Gastrocnemius medialis (tissue), 4 donors: ENCODE data around the gene ZNF76. TPM values are rescaled to one million over a fixed set of nuclear protein-coding genes. Genes with fewer than 3 reads are reported as not detected.
A peak's percentile ranks its signal among the peaks of the same experiment; 100 is the strongest.

Experiments used
- ATAC-seq, 2 donors: fragments of 150-250 bp; one replicate each; pipeline ENCODE4 v1.9.1; 2016
- DNase-seq, 2 donors: peaks; one replicate each; pipeline ENCODE4 v3.0.0-alpha.2; 2019
- H3K27ac ChIP-seq, 4 donors: fragments of 200-600 bp; sonication (generic); 1 replicate in 1 of 4; 2 replicates in 3 of 4; pipeline ENCODE4 v1.5.1; 2016 to 2018; ENCODE audit warnings: mild to moderate bottlenecking in 2 of 4, moderate library complexity in 1 of 4
- H3K27me3 ChIP-seq, 3 donors: fragments of 200-600 bp; sonication (generic) in 2 of 3; 1 replicate in 1 of 3; 2 replicates in 2 of 3; pipeline versions ENCODE4 v1.5.1 to v1.6.0; 2016 to 2019; ENCODE audit warnings: mild to moderate bottlenecking in 1 of 3, moderate library complexity in 1 of 3
- H3K36me3 ChIP-seq, 2 donors: fragments of 200-600 bp; sonication (generic) in 1 of 2; one replicate each; pipeline ENCODE4 v1.5.1; 2017 to 2018
- H3K4me1 ChIP-seq, 2 donors: fragments of 200-600 bp; sonication (generic) in 1 of 2; one replicate each; pipeline ENCODE4 v1.5.1; 2016 to 2017; ENCODE audit warnings: mild to moderate bottlenecking in 2 of 2
- H3K4me3 ChIP-seq, 4 donors: fragments of 200-600 bp; sonication (generic) in 3 of 4; 1 replicate in 1 of 4; 2 replicates in 3 of 4; pipeline ENCODE4 v1.5.1; 2016 to 2019; ENCODE audit warnings: mild to moderate bottlenecking in 2 of 4
- H3K9me3 ChIP-seq, 3 donors: fragments of 200-600 bp; sonication (generic) in 2 of 3; 1 replicate in 1 of 3; 2 replicates in 2 of 3; pipeline ENCODE4 v1.5.1; 2016 to 2019
- CTCF ChIP-seq, 5 experiments: fragments of 450-650 bp in 3 of 5; fragments of 200-600 bp in 2 of 5; sonication (generic) in 2 of 5; IDR thresholded peaks in 4 of 5; conservative IDR thresholded peaks in 1 of 5; 1 replicate in 4 of 5; 2 replicates in 1 of 5; pipeline ENCODE4 v1.5.1; 2016 to 2019; ENCODE audit warnings: antibody characterized with exemption in 5 of 5, mild to moderate bottlenecking in 3 of 5, moderate library complexity in 3 of 5
- POLR2A ChIP-seq, 2 donors: fragments of 450-650 bp; IDR thresholded peaks; one replicate each; pipeline ENCODE4 v1.6.1; 2017; ENCODE audit warnings: antibody characterized with exemption in 2 of 2, mild to moderate bottlenecking in 2 of 2, moderate library complexity in 2 of 2
- in situ Hi-C, 4 donors: fragments of 200-750 bp; cut with MboI; loops; one replicate each; pipeline versions ENCODE4 v1.15.0 to v1.8.0; 2017; ENCODE audit warnings: low sequenced_read_pairs in 4 of 4
- intact Hi-C: fragments of 100-400 bp; cut with DNase I; formaldehyde crosslinking; loops from one replicate; pipeline ENCODE4 v1.15.1; 2023; ENCODE audit warnings: low total_unique reads
- total RNA-seq, 4 donors: library from RNA; depleted of rRNA; stranded (reverse); fragments of >200 nt; gene quantifications; one replicate each; pipeline versions ENCODE4 v1.1.0 to v1.2.3, GENCODE V29; 2016

The ZNF76 gene
- total RNA-seq, 4 donors from 2014 or later = 26.1 to 35.2 (median 27.5) TPM

GRCh38 chr6:35251949-35252348 is 7.6 kb upstream of the ZNF76 start:
- intact Hi-C loops (no loop called here), in situ Hi-C loops (no loop called here)
- Histone ChIP-seq H3K27me3 (no peaks in the 10 kb centered on the region), H3K4me1 (peaks cover 12 to 22% of the 10 kb centered on the region in 2 donors), H3K4me3 (no peak overlapping the region), H3K9me3 (no peaks in the 10 kb centered on the region), H3K27ac (no peak overlapping the region), H3K36me3 (no peaks in the 10 kb centered on the region)
- DNase-seq (no peak), ATAC-seq (no peak)
- no peak for TF ChIP-seq CTCF (IDR thresholded peaks at IDR 0.05 in 4 of 5, conservative IDR thresholded peaks at IDR 0.05 in 1 of 5)
- no peak for TF ChIP-seq POLR2A (IDR thresholded peaks at IDR 0.05)

GRCh38 chr6:35253249-35253648 is 6.3 kb upstream of the ZNF76 start:
- H3K4me3 ChIP-seq = no peak overlapping the region
- TF ChIP-seq POLR2A (IDR thresholded peaks at IDR 0.05) (no peak), CTCF (IDR thresholded peaks at IDR 0.05 in 4 of 5, conservative IDR thresholded peaks at IDR 0.05 in 1 of 5) (no peak)
- H3K4me1 ChIP-seq = peaks cover 9 to 26% of the 10 kb centered on the region in 2 donors
- DNase-seq (no peak), ATAC-seq (no peak)
- H3K27ac ChIP-seq = no peak overlapping the region
- no peaks in the 10 kb centered on the region for H3K36me3 ChIP-seq
- no peaks in the 10 kb centered on the region for H3K9me3 ChIP-seq
- in situ Hi-C loops (no loop called here), intact Hi-C loops (no loop called here)
- no peaks in the 10 kb centered on the region for H3K27me3 ChIP-seq

DNA sequence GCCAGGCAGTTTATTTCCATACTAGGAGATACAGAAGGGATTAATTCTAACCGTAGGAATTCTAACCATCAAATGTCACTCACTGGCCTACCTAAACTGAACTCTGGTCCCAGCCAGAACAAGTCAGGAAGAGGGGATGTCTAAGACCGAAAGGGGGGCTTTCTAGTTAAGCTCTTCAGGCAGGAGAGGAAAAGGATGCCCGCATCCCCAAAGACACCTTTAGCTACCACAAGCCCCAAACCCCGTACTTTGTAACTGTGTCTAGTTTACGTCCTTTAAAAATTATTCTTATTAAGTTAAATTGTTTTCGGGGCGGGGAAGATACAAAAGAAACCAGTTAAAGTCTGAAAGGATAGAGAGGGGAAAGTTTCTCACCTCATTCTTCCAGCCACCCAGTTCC is 1.2 kb upstream of the ZNF76 start:
- ATAC-seq = no peak
- Histone ChIP-seq H3K4me3 (peak overlapping the region; percentile 74 to 90 (median 86)), H3K4me1 (peaks cover 17 to 44% of the 10 kb centered on the region in 2 donors), H3K36me3 (no peaks in the 10 kb centered on the region), H3K9me3 (no peaks in the 10 kb centered on the region), H3K27ac (peak overlapping the region; percentile 93 to 99 (median 96)), H3K27me3 (no peaks in the 10 kb centered on the region)
- in situ Hi-C loops = no loop called here
- TF ChIP-seq CTCF (IDR thresholded peaks at IDR 0.05 in 4 of 5, conservative IDR thresholded peaks at IDR 0.05 in 1 of 5) (no peak), POLR2A (IDR thresholded peaks at IDR 0.05) (no peak)
- intact Hi-C loops = no loop called here
- no peak for DNase-seq

DNA sequence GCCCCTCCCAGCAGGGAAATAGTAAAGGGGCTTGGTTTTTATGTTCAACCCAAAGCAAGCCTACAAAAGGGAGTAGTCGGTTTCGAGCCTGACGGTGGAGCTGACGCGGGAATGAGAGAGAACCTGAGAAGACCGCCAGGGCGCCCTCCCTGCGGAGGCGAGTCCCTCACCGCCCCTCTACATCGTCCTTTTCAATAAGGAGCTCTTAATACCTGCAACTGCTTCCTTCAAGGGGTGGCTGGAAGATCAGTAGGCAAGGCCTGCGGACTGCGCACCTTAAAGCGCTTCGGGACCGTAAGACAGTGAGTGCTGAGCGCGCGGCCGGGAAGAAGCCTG is 709 bp upstream of the ZNF76 start:
- no peak for TF ChIP-seq POLR2A (IDR thresholded peaks at IDR 0.05)
- no peak for TF ChIP-seq CTCF (IDR thresholded peaks at IDR 0.05 in 4 of 5, conservative IDR thresholded peaks at IDR 0.05 in 1 of 5)
- Histone ChIP-seq H3K9me3 (no peaks in the 10 kb centered on the region), H3K27ac (peak overlapping the region; percentile 93 to 99 (median 96)), H3K4me1 (peaks cover 22 to 46% of the 10 kb centered on the region in 2 donors), H3K36me3 (no peaks in the 10 kb centered on the region), H3K4me3 (peak overlapping the region; percentile 74 to 90 (median 86)), H3K27me3 (no peaks in the 10 kb centered on the region)
- in situ Hi-C loops (no loop called here), intact Hi-C loops (no loop called here)
- ATAC-seq (peak; percentile 2 to 7), DNase-seq (no peak)
